Measurements from ENCODE around the gene BHMT2.

BHMT2 gene

GRCh38 chr5:79077680-79078365 lies 8.3 kb downstream of the BHMT2 start:
- no peak overlapping the region for H3K4me3 ChIP-seq (ENCODE audit: low read depth, low read length)
- DNase-seq (ENCODE audit: low read depth) = no peak
- TF ChIP-seq, protein P1, sequence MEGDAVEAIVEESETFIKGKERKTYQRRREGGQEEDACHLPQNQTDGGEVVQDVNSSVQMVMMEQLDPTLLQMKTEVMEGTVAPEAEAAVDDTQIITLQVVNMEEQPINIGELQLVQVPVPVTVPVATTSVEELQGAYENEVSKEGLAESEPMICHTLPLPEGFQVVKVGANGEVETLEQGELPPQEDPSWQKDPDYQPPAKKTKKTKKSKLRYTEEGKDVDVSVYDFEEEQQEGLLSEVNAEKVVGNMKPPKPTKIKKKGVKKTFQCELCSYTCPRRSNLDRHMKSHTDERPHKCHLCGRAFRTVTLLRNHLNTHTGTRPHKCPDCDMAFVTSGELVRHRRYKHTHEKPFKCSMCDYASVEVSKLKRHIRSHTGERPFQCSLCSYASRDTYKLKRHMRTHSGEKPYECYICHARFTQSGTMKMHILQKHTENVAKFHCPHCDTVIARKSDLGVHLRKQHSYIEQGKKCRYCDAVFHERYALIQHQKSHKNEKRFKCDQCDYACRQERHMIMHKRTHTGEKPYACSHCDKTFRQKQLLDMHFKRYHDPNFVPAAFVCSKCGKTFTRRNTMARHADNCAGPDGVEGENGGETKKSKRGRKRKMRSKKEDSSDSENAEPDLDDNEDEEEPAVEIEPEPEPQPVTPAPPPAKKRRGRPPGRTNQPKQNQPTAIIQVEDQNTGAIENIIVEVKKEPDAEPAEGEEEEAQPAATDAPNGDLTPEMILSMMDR (IDR thresholded peaks at IDR 0.05; ENCODE audit: control insufficient read depth, extremely low read depth, insufficient read depth) = no peak

DNA sequence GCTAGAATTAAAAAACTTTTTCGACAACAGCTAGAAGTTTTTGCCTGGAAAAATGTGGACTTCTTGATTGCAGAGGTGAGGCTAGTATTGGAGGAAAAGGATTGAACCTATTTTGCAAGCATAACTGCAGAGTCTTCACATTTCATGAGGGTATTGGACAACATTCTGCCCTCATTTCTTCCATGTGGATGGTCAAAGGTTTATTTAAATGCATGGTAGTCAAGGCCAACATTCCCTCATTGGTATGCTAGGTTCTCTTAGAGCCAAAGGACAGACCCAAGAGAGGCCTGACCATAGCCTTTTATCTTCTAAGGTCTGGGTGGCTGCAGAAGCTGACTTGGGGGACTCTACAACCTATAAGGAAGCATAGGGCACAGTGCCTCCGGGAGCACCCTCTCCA lies 11.2 kb downstream of the BHMT2 start:
- TF ChIP-seq, protein P1 (IDR thresholded peaks at IDR 0.05; ENCODE audit: control insufficient read depth, extremely low read depth, insufficient read depth) = no peak
- H3K4me3 ChIP-seq (ENCODE audit: low read depth, low read length) = no peak overlapping the region
- no peak for DNase-seq (ENCODE audit: low read depth)

- DNase-seq (ENCODE audit: low read depth) = peak; percentile 13
- TF ChIP-seq, protein P1 (IDR thresholded peaks at IDR 0.05; ENCODE audit: control insufficient read depth, extremely low read depth, insufficient read depth) = no peak
- H3K4me3 ChIP-seq (ENCODE audit: low read depth, low read length) = no peak overlapping the region
Observed at GRCh38 chr5:79081779-79082178, 12.2 kb downstream of the BHMT2 start.

- no peak for DNase-seq (ENCODE audit: low read depth)
- TF ChIP-seq, protein P1 (IDR thresholded peaks at IDR 0.05; ENCODE audit: control insufficient read depth, extremely low read depth, insufficient read depth) = no peak
- H3K4me3 ChIP-seq (ENCODE audit: low read depth, low read length) = no peak overlapping the region
Observed at GRCh38 chr5:79086116-79086515, 16.5 kb downstream of the BHMT2 start.

DNA sequence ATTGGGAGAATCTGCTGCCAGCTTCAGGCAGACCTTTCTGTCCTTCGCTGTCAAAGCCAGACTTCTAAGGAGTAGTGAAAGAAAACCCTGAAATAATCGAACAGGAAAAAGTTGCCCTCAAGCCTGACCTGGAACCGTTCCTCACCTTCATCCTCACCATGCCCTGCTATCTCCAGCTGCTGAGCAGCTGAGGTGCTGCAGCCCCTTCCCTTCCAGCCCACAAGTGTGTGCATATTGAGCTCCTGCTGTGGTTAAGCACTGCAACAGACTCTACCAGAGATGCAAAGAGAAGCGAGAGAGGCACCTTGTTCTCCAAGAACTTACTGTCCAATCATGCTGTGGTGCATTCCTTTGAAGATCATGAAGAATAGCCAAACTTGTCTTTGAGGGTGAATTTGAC lies 18.9 kb downstream of the BHMT2 start:
- H3K4me3 ChIP-seq (ENCODE audit: low read depth, low read length) = no peak overlapping the region
- TF ChIP-seq, protein P1 (IDR thresholded peaks at IDR 0.05; ENCODE audit: control insufficient read depth, extremely low read depth, insufficient read depth) = no peak
- DNase-seq (ENCODE audit: low read depth) = no peak

- DNase-seq (ENCODE audit: low read depth) = no peak
- no peak overlapping the region for H3K4me3 ChIP-seq (ENCODE audit: low read depth, low read length)
- TF ChIP-seq, protein P1 (IDR thresholded peaks at IDR 0.05; ENCODE audit: control insufficient read depth, extremely low read depth, insufficient read depth) = no peak
Observed at GRCh38 chr5:79091064-79091463, 21.5 kb downstream of the BHMT2 start.

DNA sequence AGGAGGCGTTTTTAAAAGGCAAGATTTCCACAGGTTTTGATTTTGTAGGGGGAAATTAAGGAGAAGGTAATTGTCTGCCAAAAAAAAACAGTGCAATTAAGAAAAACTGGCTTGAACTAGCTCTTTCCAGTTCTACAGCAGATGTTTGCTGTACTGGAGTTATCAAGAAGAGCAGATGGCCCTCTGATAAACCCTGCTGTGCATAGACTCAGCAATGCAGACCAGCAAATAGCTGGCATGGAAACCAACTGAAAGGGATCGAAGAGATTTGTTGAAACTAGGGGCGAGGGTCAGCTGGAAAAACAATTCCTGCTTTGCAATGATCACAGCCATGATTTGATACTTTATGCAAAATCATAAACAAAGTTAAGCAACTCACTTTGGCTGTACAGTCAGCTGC lies 24.2 kb downstream of the BHMT2 start:
- peak; percentile 13 for DNase-seq (ENCODE audit: low read depth)
- TF ChIP-seq, protein P1 (IDR thresholded peaks at IDR 0.05; ENCODE audit: control insufficient read depth, extremely low read depth, insufficient read depth) = no peak
- H3K4me3 ChIP-seq (ENCODE audit: low read depth, low read length) = no peak overlapping the region

All from LNCaP clone FGC (cell line).